ENCODE measurements around the gene KDM4B.
A peak's percentile ranks its signal among the peaks of the same experiment; 100 is the strongest.

The KDM4B gene

GRCh38 chr19:5112681-5113575 is 144.0 kb downstream of the KDM4B start:
- H3K9ac ChIP-seq (ENCODE audit: low read length), result peak overlapping the region; percentile 52
- H3K9me3 ChIP-seq (ENCODE audit: control insufficient read depth, insufficient read depth, low read depth, low read length), result peaks cover 5% of the 10 kb centered on the region; the same call in 1 of the 2 replicates
- peaks cover 9% of the 10 kb centered on the region for H3K36me3 ChIP-seq (ENCODE audit: control insufficient read depth, insufficient read depth, low read length)
- H3K27ac ChIP-seq (ENCODE audit: low read depth, low read length), result peak overlapping the region; percentile 51; the same call in 1 of the 2 replicates
- no peak overlapping the region for H3K4me3 ChIP-seq (ENCODE audit: low read depth, low read length)
- H3K4me1 ChIP-seq (ENCODE audit: control insufficient read depth, insufficient read depth, low read length), result peaks cover 37% of the 10 kb centered on the region
- H3K27me3 ChIP-seq (ENCODE audit: control insufficient read depth, insufficient read depth, low read length), result no peaks in the 10 kb centered on the region

GRCh38 chr19:5113633-5114586 is 145.0 kb downstream of the KDM4B start:
- H3K9me3 ChIP-seq (ENCODE audit: control insufficient read depth, insufficient read depth, low read depth, low read length), result peaks cover 5% of the 10 kb centered on the region; the same call in 1 of the 2 replicates
- H3K27me3 ChIP-seq (ENCODE audit: control insufficient read depth, insufficient read depth, low read length), result no peaks in the 10 kb centered on the region
- H3K9ac ChIP-seq (ENCODE audit: low read length), result peak overlapping the region; percentile 52
- peaks cover 9% of the 10 kb centered on the region for H3K36me3 ChIP-seq (ENCODE audit: control insufficient read depth, insufficient read depth, low read length)
- 0 out of 2 replicates have a peak overlapping the region, but pooled peaks have one; percentile 0 for H3K27ac ChIP-seq (ENCODE audit: low read depth, low read length)
- peaks cover 41% of the 10 kb centered on the region for H3K4me1 ChIP-seq (ENCODE audit: control insufficient read depth, insufficient read depth, low read length)
- no peak overlapping the region for H3K4me3 ChIP-seq (ENCODE audit: low read depth, low read length)

DNA sequence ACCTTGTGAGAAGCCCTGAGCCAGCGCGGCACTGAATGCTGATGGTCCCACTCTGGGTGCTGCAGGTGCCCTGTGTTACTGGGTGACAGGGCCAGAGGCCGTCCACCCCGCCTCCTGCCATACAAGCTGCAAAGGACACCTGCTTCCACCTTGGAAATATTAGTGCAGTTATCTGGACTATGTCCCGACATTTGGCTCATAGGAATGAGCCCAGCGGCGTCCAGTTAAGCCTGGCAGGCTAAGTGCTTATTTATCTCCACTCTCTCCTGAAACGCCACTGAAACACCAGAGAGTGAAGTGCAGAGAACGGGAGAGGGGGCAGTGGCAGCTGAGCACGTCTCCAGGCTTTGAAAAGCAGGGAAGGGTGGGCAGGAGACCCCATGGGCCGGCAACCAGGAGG is 145.8 kb downstream of the KDM4B start:
- no peaks in the 10 kb centered on the region for H3K27me3 ChIP-seq (ENCODE audit: control insufficient read depth, insufficient read depth, low read length)
- H3K4me1 ChIP-seq (ENCODE audit: control insufficient read depth, insufficient read depth, low read length), result peaks cover 35% of the 10 kb centered on the region
- no peak overlapping the region for H3K9ac ChIP-seq (ENCODE audit: low read length)
- H3K4me3 ChIP-seq (ENCODE audit: low read depth, low read length), result no peak overlapping the region
- 0 out of 2 replicates have a peak overlapping the region, but pooled peaks have one; percentile 0 for H3K27ac ChIP-seq (ENCODE audit: low read depth, low read length)
- H3K36me3 ChIP-seq (ENCODE audit: control insufficient read depth, insufficient read depth, low read length), result peaks cover 14% of the 10 kb centered on the region
- peaks cover 5% of the 10 kb centered on the region; the same call in 1 of the 2 replicates for H3K9me3 ChIP-seq (ENCODE audit: control insufficient read depth, insufficient read depth, low read depth, low read length)

- Histone ChIP-seq H3K9ac (ENCODE audit: low read length) (no peak overlapping the region), H3K4me1 (ENCODE audit: control insufficient read depth, insufficient read depth, low read length) (peaks cover 33% of the 10 kb centered on the region), H3K27me3 (ENCODE audit: control insufficient read depth, insufficient read depth, low read length) (no peaks in the 10 kb centered on the region), H3K4me3 (ENCODE audit: low read depth, low read length) (no peak overlapping the region), H3K9me3 (ENCODE audit: control insufficient read depth, insufficient read depth, low read depth, low read length) (peaks cover 5% of the 10 kb centered on the region; the same call in 1 of the 2 replicates), H3K27ac (ENCODE audit: low read depth, low read length) (no peak overlapping the region), H3K36me3 (ENCODE audit: control insufficient read depth, insufficient read depth, low read length) (peaks cover 15% of the 10 kb centered on the region)
Observed at GRCh38 chr19:5115351-5115750, 146.4 kb downstream of the KDM4B start.

- peaks cover 33% of the 10 kb centered on the region for H3K4me1 ChIP-seq (ENCODE audit: control insufficient read depth, insufficient read depth, low read length)
- H3K9me3 ChIP-seq (ENCODE audit: control insufficient read depth, insufficient read depth, low read depth, low read length), result peaks cover 5% of the 10 kb centered on the region; the same call in 1 of the 2 replicates
- no peak overlapping the region for H3K9ac ChIP-seq (ENCODE audit: low read length)
- no peak overlapping the region for H3K27ac ChIP-seq (ENCODE audit: low read depth, low read length)
- H3K36me3 ChIP-seq (ENCODE audit: control insufficient read depth, insufficient read depth, low read length), result peaks cover 13% of the 10 kb centered on the region
- H3K4me3 ChIP-seq (ENCODE audit: low read depth, low read length), result no peak overlapping the region
- H3K27me3 ChIP-seq (ENCODE audit: control insufficient read depth, insufficient read depth, low read length), result no peaks in the 10 kb centered on the region
Observed at GRCh38 chr19:5115771-5116202, 146.9 kb downstream of the KDM4B start.

- Histone ChIP-seq H3K9me3 (ENCODE audit: control insufficient read depth, insufficient read depth, low read depth, low read length) (peaks cover 5% of the 10 kb centered on the region; the same call in 1 of the 2 replicates), H3K27ac (ENCODE audit: low read depth, low read length) (no peak overlapping the region), H3K9ac (ENCODE audit: low read length) (no peak overlapping the region), H3K4me1 (ENCODE audit: control insufficient read depth, insufficient read depth, low read length) (peaks cover 34% of the 10 kb centered on the region), H3K4me3 (ENCODE audit: low read depth, low read length) (no peak overlapping the region), H3K36me3 (ENCODE audit: control insufficient read depth, insufficient read depth, low read length) (peaks cover 12% of the 10 kb centered on the region), H3K27me3 (ENCODE audit: control insufficient read depth, insufficient read depth, low read length) (no peaks in the 10 kb centered on the region)
Observed at GRCh38 chr19:5116292-5116691, 147.4 kb downstream of the KDM4B start.

DNA sequence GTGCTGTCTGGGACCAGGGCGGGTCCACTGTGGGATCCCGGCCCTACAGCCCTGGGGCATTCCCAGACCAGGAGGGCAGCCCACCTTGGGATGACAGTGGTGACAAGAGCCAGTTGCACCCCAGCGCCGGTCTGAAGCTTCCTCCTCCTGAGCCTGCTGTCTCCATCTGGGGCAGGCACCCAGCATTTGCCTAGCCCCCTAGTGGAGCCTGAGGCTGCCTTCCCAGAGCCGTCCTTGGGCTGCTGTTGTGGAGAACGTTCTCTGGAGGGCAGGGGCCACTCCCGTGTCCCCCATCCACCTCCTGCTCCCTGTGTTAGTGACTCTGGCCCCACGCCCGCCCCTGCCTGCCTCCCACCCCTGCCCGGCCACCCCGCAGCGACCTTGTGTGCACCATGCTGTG is 148.5 kb downstream of the KDM4B start:
- Histone ChIP-seq H3K9ac (ENCODE audit: low read length) (no peak overlapping the region), H3K4me1 (ENCODE audit: control insufficient read depth, insufficient read depth, low read length) (peaks cover 40% of the 10 kb centered on the region), H3K27ac (ENCODE audit: low read depth, low read length) (no peak overlapping the region), H3K4me3 (ENCODE audit: low read depth, low read length) (no peak overlapping the region), H3K9me3 (ENCODE audit: control insufficient read depth, insufficient read depth, low read depth, low read length) (peaks cover 5% of the 10 kb centered on the region; the same call in 1 of the 2 replicates), H3K36me3 (ENCODE audit: control insufficient read depth, insufficient read depth, low read length) (peaks cover 15% of the 10 kb centered on the region), H3K27me3 (ENCODE audit: control insufficient read depth, insufficient read depth, low read length) (no peaks in the 10 kb centered on the region)

GRCh38 chr19:5118026-5118425 is 149.1 kb downstream of the KDM4B start:
- no peak overlapping the region for H3K9ac ChIP-seq (ENCODE audit: low read length)
- peaks cover 5% of the 10 kb centered on the region; the same call in 1 of the 2 replicates for H3K9me3 ChIP-seq (ENCODE audit: control insufficient read depth, insufficient read depth, low read depth, low read length)

GRCh38 chr19:5119297-5119998 is 150.5 kb downstream of the KDM4B start:
- peaks cover 22% of the 10 kb centered on the region for H3K36me3 ChIP-seq (ENCODE audit: control insufficient read depth, insufficient read depth, low read length)
- H3K4me1 ChIP-seq (ENCODE audit: control insufficient read depth, insufficient read depth, low read length), result peaks cover 35% of the 10 kb centered on the region
- H3K9me3 ChIP-seq (ENCODE audit: control insufficient read depth, insufficient read depth, low read depth, low read length), result peaks cover 5% of the 10 kb centered on the region; the same call in 1 of the 2 replicates
- H3K27me3 ChIP-seq (ENCODE audit: control insufficient read depth, insufficient read depth, low read length), result no peaks in the 10 kb centered on the region
- no peak overlapping the region for H3K4me3 ChIP-seq (ENCODE audit: low read depth, low read length)
- H3K27ac ChIP-seq (ENCODE audit: low read depth, low read length), result no peak overlapping the region
- H3K9ac ChIP-seq (ENCODE audit: low read length), result no peak overlapping the region

More at GRCh38 chr19:5118026-5118425, 149.1 kb downstream of the KDM4B start:
- Histone ChIP-seq H3K4me3 (ENCODE audit: low read depth, low read length) (no peak overlapping the region), H3K27ac (ENCODE audit: low read depth, low read length) (no peak overlapping the region), H3K4me1 (ENCODE audit: control insufficient read depth, insufficient read depth, low read length) (peaks cover 39% of the 10 kb centered on the region), H3K27me3 (ENCODE audit: control insufficient read depth, insufficient read depth, low read length) (no peaks in the 10 kb centered on the region), H3K36me3 (ENCODE audit: control insufficient read depth, insufficient read depth, low read length) (peaks cover 21% of the 10 kb centered on the region)

DNA sequence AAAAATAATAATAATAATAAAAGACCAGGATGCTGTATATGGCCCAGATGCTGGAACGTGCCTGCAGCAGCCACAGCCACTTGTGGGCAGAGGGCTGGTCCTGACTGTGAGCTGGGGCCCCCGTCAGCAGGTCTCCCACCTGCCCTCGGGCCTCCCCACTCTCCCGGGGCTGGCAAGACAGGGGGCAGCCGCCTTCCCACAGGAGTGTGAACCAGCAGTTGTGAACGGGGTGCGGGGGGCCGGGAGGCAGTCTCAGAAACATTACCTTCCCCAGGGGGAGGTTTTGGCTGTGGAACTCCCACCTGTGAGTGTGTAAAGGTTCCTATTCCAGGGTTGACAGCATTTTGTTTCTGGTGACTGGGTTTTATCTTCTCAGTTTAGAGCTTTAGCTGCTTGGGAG is 151.4 kb downstream of the KDM4B start:
- H3K27me3 ChIP-seq (ENCODE audit: control insufficient read depth, insufficient read depth, low read length), result no peaks in the 10 kb centered on the region
- H3K4me1 ChIP-seq (ENCODE audit: control insufficient read depth, insufficient read depth, low read length), result peaks cover 36% of the 10 kb centered on the region
- H3K4me3 ChIP-seq (ENCODE audit: low read depth, low read length), result no peak overlapping the region
- H3K9ac ChIP-seq (ENCODE audit: low read length), result no peak overlapping the region
- peaks cover 5% of the 10 kb centered on the region; the same call in 1 of the 2 replicates for H3K9me3 ChIP-seq (ENCODE audit: control insufficient read depth, insufficient read depth, low read depth, low read length)
- H3K27ac ChIP-seq (ENCODE audit: low read depth, low read length), result no peak overlapping the region
- peaks cover 22% of the 10 kb centered on the region for H3K36me3 ChIP-seq (ENCODE audit: control insufficient read depth, insufficient read depth, low read length)
